HCT116 (cell line): ENCODE measurements around the gene ABTB2.

Source experiments
- EZH2 ChIP-seq: fragments of 200-600 bp; sonication (generic); IDR thresholded peaks from 2 replicates; pipeline ENCODE4 v1.6.1; 2017; ENCODE audit warnings: antibody characterized with exemption, mixed run types
- JUND ChIP-seq: IDR thresholded peaks from 2 replicates; pipeline ENCODE4 v1.6.1; 2012

- TF ChIP-seq EZH2 (no peak), JUND (no peak)
These were observed 175.4 kb downstream of the ABTB2 start for GRCh38 chr11:34182425-34182824.
